Neuron (in vitro differentiated cells): ENCODE data around the gene PIPOX.
A peak's percentile ranks its signal among the peaks of the same experiment; 100 is the strongest.

Experiments
- H2AFZ ChIP-seq: one replicate; pipeline ENCODE4 v1.6.1; 2013; ENCODE audit warnings: low read depth, mild to moderate bottlenecking, inconsistent platforms, low read length, moderate library complexity
- H3K27me3 ChIP-seq: one replicate; pipeline ENCODE4 v1.6.1; 2013; ENCODE audit warnings: low read length; ENCODE audit not compliant: insufficient read depth
- H3K36me3 ChIP-seq: one replicate; pipeline ENCODE4 v1.6.1; 2013; ENCODE audit warnings: low read length; ENCODE audit not compliant: insufficient read depth
- H3K4me1 ChIP-seq: one replicate; pipeline ENCODE4 v1.6.1; 2013; ENCODE audit warnings: low read length; ENCODE audit not compliant: insufficient read depth
- H3K4me3 ChIP-seq: 2 replicates; pipeline ENCODE4 v1.5.1; 2013; ENCODE audit warnings: mild to moderate bottlenecking, low read length, moderate library complexity
- H3K9me3 ChIP-seq: one replicate; pipeline ENCODE4 v1.6.1; 2013; ENCODE audit warnings: low read length

PIPOX gene

DNA sequence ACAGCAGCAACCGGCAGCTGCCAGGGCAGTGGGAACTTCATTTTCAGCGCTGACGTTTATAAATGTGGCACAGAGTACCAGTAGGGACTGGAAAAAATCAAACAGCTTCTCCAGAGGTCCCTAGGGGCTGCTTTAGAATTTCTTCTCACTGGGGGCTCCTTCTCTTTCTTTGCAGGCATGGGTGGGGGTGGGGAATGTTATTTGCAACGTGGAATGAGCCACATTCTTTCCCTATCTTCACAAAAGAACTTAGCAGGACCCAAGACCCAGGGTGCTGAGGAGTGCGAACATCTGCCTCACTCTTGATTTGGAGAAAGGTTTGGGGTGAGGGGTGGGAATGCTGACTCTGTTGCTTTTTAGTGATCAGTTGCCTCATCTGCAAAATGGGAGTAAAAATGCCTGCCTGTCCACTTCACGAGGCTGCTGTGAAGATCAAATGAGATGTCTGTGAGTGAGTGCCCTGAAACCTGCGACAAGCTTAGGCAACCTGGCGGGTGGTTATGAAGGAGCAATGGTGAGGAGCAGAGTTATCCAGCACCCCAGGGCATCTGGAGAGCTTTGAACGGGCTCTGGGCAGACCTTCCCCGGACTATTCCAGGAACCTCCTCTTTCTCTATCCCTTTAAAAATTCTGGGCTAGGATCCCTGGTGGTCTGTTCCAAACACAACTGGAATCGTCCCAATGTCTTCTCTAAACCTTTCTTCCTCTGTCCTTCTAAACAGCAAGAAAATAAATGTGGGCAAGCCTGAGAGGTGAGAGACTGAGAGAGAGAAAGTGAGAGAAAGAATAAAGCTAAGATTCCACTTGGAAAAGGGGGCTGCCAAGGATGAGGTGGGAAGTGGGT, 10.7 kb upstream of the PIPOX start:
- H3K27me3 ChIP-seq = no peaks in the 10 kb centered on the region
- no peak overlapping the region for H2AFZ ChIP-seq
- H3K4me1 ChIP-seq = peaks cover 21% of the 10 kb centered on the region
- peaks cover 7% of the 10 kb centered on the region for H3K9me3 ChIP-seq
- H3K4me3 ChIP-seq = no peak overlapping the region
- H3K36me3 ChIP-seq = no peaks in the 10 kb centered on the region

DNA sequence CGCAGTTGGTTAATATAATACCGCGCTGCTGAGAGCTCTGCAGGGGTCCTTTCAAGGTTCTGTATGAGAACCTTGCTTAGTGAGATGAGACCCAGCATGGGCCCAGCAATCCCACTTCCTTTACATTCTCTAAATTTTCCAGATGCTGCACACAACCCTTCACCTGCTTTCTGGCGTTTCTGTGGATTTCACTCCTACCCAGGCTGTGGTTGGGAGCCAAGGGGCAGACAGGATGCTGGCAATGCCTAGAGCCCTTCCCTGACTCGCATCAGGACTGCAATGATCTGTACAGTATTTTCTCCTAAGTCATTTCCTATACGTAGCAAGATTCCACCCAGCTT, 10.1 kb upstream of the PIPOX start:
- Histone ChIP-seq H3K9me3 (peaks cover 7% of the 10 kb centered on the region), H2AFZ (no peak overlapping the region), H3K36me3 (no peaks in the 10 kb centered on the region), H3K4me3 (no peak overlapping the region), H3K27me3 (no peaks in the 10 kb centered on the region), H3K4me1 (peaks cover 23% of the 10 kb centered on the region)

GRCh38 chr17:29034510-29034909, 8.4 kb upstream of the PIPOX start:
- Histone ChIP-seq H3K4me3 (no peak overlapping the region), H3K4me1 (peaks cover 37% of the 10 kb centered on the region), H2AFZ (no peak overlapping the region), H3K27me3 (no peaks in the 10 kb centered on the region), H3K36me3 (no peaks in the 10 kb centered on the region), H3K9me3 (peaks cover 7% of the 10 kb centered on the region)

- H3K4me1 ChIP-seq = peaks cover 49% of the 10 kb centered on the region
- no peak overlapping the region for H2AFZ ChIP-seq
- no peaks in the 10 kb centered on the region for H3K36me3 ChIP-seq
- H3K27me3 ChIP-seq = no peaks in the 10 kb centered on the region
- no peak overlapping the region for H3K4me3 ChIP-seq
- peaks cover 7% of the 10 kb centered on the region for H3K9me3 ChIP-seq
These were observed 6.4 kb upstream of the PIPOX start for GRCh38 chr17:29036584-29036983.

DNA sequence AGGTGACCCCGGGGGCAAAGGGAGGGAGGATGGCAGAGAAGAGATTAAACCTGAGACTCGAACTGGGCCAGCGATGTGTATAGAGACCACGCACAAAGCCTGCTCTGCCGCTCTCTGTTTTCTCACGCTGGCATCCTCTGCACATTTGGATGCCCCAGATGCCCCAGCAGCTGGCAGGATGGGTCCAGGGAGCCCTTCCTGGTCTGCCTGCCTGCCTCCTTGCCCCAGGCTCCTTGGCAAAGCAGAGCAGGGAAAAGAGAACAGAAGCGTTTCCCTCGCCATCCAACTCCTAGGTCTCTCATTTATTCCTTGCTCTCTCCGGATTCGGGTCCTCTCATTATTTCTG, 5.2 kb upstream of the PIPOX start:
- Histone ChIP-seq H3K4me3 (peak overlapping the region; percentile 32), H3K4me1 (peaks cover 50% of the 10 kb centered on the region), H3K27me3 (no peaks in the 10 kb centered on the region), H3K36me3 (no peaks in the 10 kb centered on the region), H2AFZ (peak overlapping the region; percentile 42), H3K9me3 (peaks cover 7% of the 10 kb centered on the region)

GRCh38 chr17:29038085-29038795, 4.7 kb upstream of the PIPOX start:
- Histone ChIP-seq H3K36me3 (no peaks in the 10 kb centered on the region), H3K4me1 (peaks cover 53% of the 10 kb centered on the region), H3K4me3 (peak overlapping the region; percentile 32), H2AFZ (peak overlapping the region; percentile 42), H3K27me3 (no peaks in the 10 kb centered on the region), H3K9me3 (peaks cover 7% of the 10 kb centered on the region)

DNA sequence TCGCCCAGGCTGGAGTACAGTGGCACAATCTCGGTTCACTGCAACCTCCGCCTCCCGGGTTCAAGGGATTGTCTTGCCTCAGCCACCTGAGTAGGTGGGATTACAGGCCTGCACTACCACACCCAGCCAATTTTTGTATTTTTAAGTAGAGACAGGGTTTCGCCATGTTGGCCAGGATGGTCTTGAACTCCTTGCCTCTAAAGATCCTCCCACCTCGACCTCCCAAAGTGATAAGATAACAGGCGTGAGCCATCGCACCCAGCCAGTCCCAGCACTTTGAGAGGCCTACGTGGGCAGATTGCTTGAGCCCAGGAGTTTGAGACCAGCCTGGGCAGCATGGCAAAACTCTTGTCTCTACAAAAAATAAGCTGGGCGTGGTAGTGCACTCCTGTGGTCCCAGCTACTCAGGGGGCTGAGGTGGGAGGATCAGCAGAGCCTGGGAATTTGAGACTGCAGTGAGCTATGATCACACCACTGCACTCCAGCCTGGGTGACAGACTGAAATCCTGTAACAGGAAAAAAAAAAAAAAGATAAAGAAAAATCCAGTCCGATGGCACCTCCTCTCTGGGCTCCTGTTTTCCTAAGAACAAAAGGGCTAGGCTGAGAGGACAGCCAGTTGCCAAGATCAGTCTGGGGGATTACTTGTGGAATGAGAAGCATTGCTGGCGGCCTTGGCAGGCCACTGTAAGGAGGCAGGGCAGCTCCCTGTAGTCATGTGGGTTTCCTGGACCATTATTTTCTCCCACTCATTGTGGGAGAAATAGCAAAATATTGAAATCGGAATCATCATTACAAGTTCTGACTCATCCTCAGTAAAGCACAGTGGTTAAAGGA, 3.0 kb upstream of the PIPOX start:
- no peaks in the 10 kb centered on the region for H3K36me3 ChIP-seq
- no peaks in the 10 kb centered on the region for H3K27me3 ChIP-seq
- no peak overlapping the region for H2AFZ ChIP-seq
- peaks cover 3% of the 10 kb centered on the region for H3K9me3 ChIP-seq
- no peak overlapping the region for H3K4me3 ChIP-seq
- H3K4me1 ChIP-seq = peaks cover 63% of the 10 kb centered on the region

- no peaks in the 10 kb centered on the region for H3K36me3 ChIP-seq
- H2AFZ ChIP-seq = no peak overlapping the region
- H3K27me3 ChIP-seq = no peaks in the 10 kb centered on the region
- H3K4me1 ChIP-seq = peaks cover 69% of the 10 kb centered on the region
- no peak overlapping the region for H3K4me3 ChIP-seq
- H3K9me3 ChIP-seq = no peaks in the 10 kb centered on the region
These were observed 1.9 kb upstream of the PIPOX start for GRCh38 chr17:29041091-29041490.

DNA sequence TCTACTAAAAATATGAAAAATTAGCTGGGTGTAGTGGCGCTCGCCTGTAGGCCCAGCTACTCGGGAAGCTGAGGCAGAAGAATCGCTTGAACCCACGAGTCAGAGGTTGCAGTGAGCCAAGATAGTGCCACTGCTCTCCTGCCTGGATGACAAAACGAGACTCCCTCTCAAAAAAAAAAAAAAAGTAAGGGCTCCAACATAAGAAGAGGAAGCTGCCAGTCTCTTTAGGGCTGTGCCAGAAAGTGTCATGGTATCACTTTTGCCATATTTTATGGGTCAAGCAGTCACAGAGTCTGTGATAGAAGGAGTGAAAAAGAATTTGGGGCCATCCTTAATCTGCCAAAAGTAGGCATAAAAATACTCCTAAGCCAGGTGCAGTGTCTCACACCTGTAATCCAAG, 1.4 kb upstream of the PIPOX start:
- Histone ChIP-seq H3K4me1 (peaks cover 73% of the 10 kb centered on the region), H3K4me3 (no peak overlapping the region), H3K9me3 (no peaks in the 10 kb centered on the region), H3K27me3 (no peaks in the 10 kb centered on the region), H3K36me3 (no peaks in the 10 kb centered on the region), H2AFZ (no peak overlapping the region)

GRCh38 chr17:29042026-29042678, 789 bp upstream of the PIPOX start:
- Histone ChIP-seq H2AFZ (no peak overlapping the region), H3K4me3 (no peak overlapping the region)

GRCh38 chr17:29043539-29044145, 701 bp downstream of the PIPOX start:
- peak overlapping the region; percentile 11 for H3K4me3 ChIP-seq
- H3K4me1 ChIP-seq = peaks cover 71% of the 10 kb centered on the region
- H3K36me3 ChIP-seq = no peaks in the 10 kb centered on the region

More at GRCh38 chr17:29042026-29042678, 789 bp upstream of the PIPOX start:
- Histone ChIP-seq H3K36me3 (no peaks in the 10 kb centered on the region), H3K9me3 (no peaks in the 10 kb centered on the region), H3K4me1 (peaks cover 74% of the 10 kb centered on the region), H3K27me3 (no peaks in the 10 kb centered on the region)

DNA sequence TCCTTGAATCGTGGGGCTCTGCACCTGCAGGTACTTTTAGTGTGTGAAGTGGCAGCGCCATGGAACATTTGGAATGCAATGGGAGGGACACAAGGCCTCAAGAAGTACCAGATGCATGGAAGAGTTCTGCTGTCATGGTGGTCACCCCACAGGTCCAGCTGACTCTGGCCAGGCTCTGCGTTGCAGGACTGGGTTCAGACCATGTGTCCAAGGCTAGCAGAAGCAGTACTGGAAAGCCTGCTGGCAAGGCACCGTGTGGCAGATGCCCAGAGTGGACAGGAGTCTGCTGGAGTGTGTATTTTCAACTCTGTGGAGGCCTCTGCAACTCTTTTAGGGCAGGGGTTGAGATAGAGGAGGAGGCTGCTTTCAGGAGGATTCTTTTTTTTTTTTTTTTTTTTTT, 2.1 kb downstream of the PIPOX start:
- Histone ChIP-seq H2AFZ (no peak overlapping the region), H3K36me3 (no peaks in the 10 kb centered on the region), H3K4me3 (no peak overlapping the region), H3K27me3 (no peaks in the 10 kb centered on the region), H3K4me1 (peaks cover 72% of the 10 kb centered on the region), H3K9me3 (no peaks in the 10 kb centered on the region)

More at GRCh38 chr17:29043539-29044145, 701 bp downstream of the PIPOX start:
- H3K27me3 ChIP-seq = no peaks in the 10 kb centered on the region
- H2AFZ ChIP-seq = no peak overlapping the region
- no peaks in the 10 kb centered on the region for H3K9me3 ChIP-seq
